WTC11 (cell line): ENCODE measurements around the gene CNST. TPM values are rescaled to one million over a fixed set of nuclear protein-coding genes. Genes with fewer than 3 reads are reported as not detected.
A peak's percentile ranks its signal among the peaks of the same experiment; 100 is the strongest.

Experiments
- ATAC-seq: fragments of 200-7000 bp; cut with Tn5 transposase; 2 replicates; pipeline ENCODE4 v1.10.0; 2021; ENCODE audit warnings: mild to moderate bottlenecking, moderate library complexity
- Bru-seq: library from RNA; stranded (reverse); fragments of 400-500 nt; gene quantifications from one replicate; lab custom pipeline; 2021; lab: Mats Ljungman, UMichigan
- CTCF ChIA-PET: fragments of 300-600 bp; sonication (Branson Sonifier 250); formaldehyde crosslinking; loops from one replicate; lab custom pipeline; 2021; ENCODE audit warnings: antibody characterized with exemption; lab: Charles Lee
- POLR2A ChIA-PET: fragments of 350-600 bp; sonication (Branson Sonifier 250); formaldehyde crosslinking; loops from one replicate; lab custom pipeline; 2021; ENCODE audit warnings: antibody characterized with exemption; lab: Charles Lee
- DNase-seq: peaks from one replicate; pipeline ENCODE4 v3.0.0; 2021; ENCODE audit warnings: low spot score
- H3K27ac Mint-ChIP-seq: 2 replicates; pipeline ENCODE4 v1.8.0; 2021; ENCODE audit warnings: mixed read lengths
- H3K27me3 Mint-ChIP-seq: 2 replicates; pipeline ENCODE4 v1.8.0; 2021; ENCODE audit warnings: low read depth, mild to moderate bottlenecking, moderate library complexity, mixed read lengths
- H3K36me3 Mint-ChIP-seq: 2 replicates; pipeline ENCODE4 v1.8.0; 2021; ENCODE audit warnings: mixed read lengths
- H3K4me1 Mint-ChIP-seq: 2 replicates; pipeline ENCODE4 v1.8.0; 2022; ENCODE audit warnings: mixed read lengths
- H3K4me3 Mint-ChIP-seq: 2 replicates; pipeline ENCODE4 v1.8.0; 2021; ENCODE audit warnings: mild to moderate bottlenecking, moderate library complexity, mixed read lengths
- H3K9me3 Mint-ChIP-seq: 2 replicates; pipeline ENCODE4 v1.8.0; 2021; ENCODE audit warnings: mixed read lengths
- ATF1 ChIP-seq: sonication (generic); formaldehyde crosslinking; IDR thresholded peaks from 2 replicates; pipeline ENCODE4 v1.8.1; 2023; ENCODE audit warnings: mild to moderate bottlenecking, moderate library complexity, missing genetic modification reagents
- CREM ChIP-seq: sonication (generic); formaldehyde crosslinking; IDR thresholded peaks from 2 replicates; pipeline ENCODE4 v1.8.1; 2022; ENCODE audit warnings: mild to moderate bottlenecking, missing genetic modification reagents, moderate library complexity
- FOXJ3 ChIP-seq: sonication (generic); formaldehyde crosslinking; IDR thresholded peaks from 2 replicates; pipeline ENCODE4 v1.9.0; 2021; ENCODE audit warnings: missing genetic modification reagents, mild to moderate bottlenecking, borderline replicate concordance
- FOXP1 ChIP-seq: sonication (generic); formaldehyde crosslinking; IDR thresholded peaks from 2 replicates; pipeline ENCODE4 v1.8.0; 2022; ENCODE audit warnings: missing genetic modification reagents, mild to moderate bottlenecking, moderate library complexity, borderline replicate concordance
- GRHL2 ChIP-seq: fragments of 250-450 bp; sonication (Bioruptor Pico); IDR thresholded peaks from 2 replicates; pipeline ENCODE4 v1.8.0; 2022; ENCODE audit warnings: mild to moderate bottlenecking, moderate library complexity; ENCODE audit not compliant: insufficient replicate concordance, severe bottlenecking
- HMGA2 ChIP-seq: fragments of 250-450 bp; sonication (Bioruptor Pico); IDR thresholded peaks from 2 replicates; pipeline ENCODE4 v1.4.0; 2021; ENCODE audit warnings: mild to moderate bottlenecking, moderate library complexity
- JAZF1 ChIP-seq: fragments of 250-450 bp; sonication (Bioruptor Pico); IDR thresholded peaks from 2 replicates; pipeline ENCODE4 v1.9.0; 2021; ENCODE audit warnings: moderate library complexity, mild to moderate bottlenecking, inconsistent platforms
- JUN ChIP-seq: sonication (generic); formaldehyde crosslinking; IDR thresholded peaks from 2 replicates; pipeline ENCODE4 v1.8.0; 2023; ENCODE audit warnings: mild to moderate bottlenecking, missing genetic modification reagents
- SMAD3 ChIP-seq: sonication (generic); formaldehyde crosslinking; IDR thresholded peaks from 2 replicates; pipeline ENCODE4 v1.8.0; 2022; ENCODE audit warnings: missing genetic modification reagents, mild to moderate bottlenecking, borderline replicate concordance
- USF2 ChIP-seq: sonication (generic); formaldehyde crosslinking; IDR thresholded peaks from 2 replicates; pipeline ENCODE4 v1.8.1; 2023; ENCODE audit warnings: mild to moderate bottlenecking, missing genetic modification reagents, moderate library complexity
- ZNF121 ChIP-seq: sonication (generic); formaldehyde crosslinking; IDR thresholded peaks from 2 replicates; pipeline ENCODE4 v1.8.0; 2023; ENCODE audit warnings: missing genetic modification reagents
- ZNF219 ChIP-seq: sonication (generic); formaldehyde crosslinking; IDR thresholded peaks from 2 replicates; pipeline ENCODE4 v1.8.0; 2023; ENCODE audit warnings: missing genetic modification reagents, mild to moderate bottlenecking, borderline replicate concordance
- ZNF281 ChIP-seq: sonication (generic); formaldehyde crosslinking; IDR thresholded peaks from 2 replicates; pipeline ENCODE4 v1.8.0; 2023; ENCODE audit warnings: mild to moderate bottlenecking, missing genetic modification reagents
- ZNF671 ChIP-seq: fragments of 250-450 bp; sonication (Bioruptor Pico); IDR thresholded peaks from 2 replicates; pipeline ENCODE4 v1.8.0; 2021; ENCODE audit warnings: mild to moderate bottlenecking
- long read RNA-seq, 3 experiments: library from RNA in 1 of 3; library from capped mRNA in 1 of 3; library from polyadenylated mRNA in 1 of 3; unstranded in 2 of 3; stranded (forward) in 1 of 3; transcript quantifications; one replicate each; pipeline ENCODE4 v2.0.0, GENCODE V29; 2021
- total RNA-seq: library from RNA; stranded (reverse); gene quantifications from 3 replicates; pipeline ENCODE4 v1.2.3, GENCODE V29; 2021
- TF ChIP-seq, protein P1 (sequence below): sonication (generic); formaldehyde crosslinking; IDR thresholded peaks from 2 replicates; pipeline ENCODE4 v1.8.1; 2022; ENCODE audit warnings: mild to moderate bottlenecking, moderate library complexity, missing genetic modification reagents
- TF ChIP-seq, protein P2 (sequence below): sonication (generic); formaldehyde crosslinking; IDR thresholded peaks from 2 replicates; pipeline ENCODE4 v1.8.1; 2023; ENCODE audit warnings: mild to moderate bottlenecking, moderate library complexity, missing genetic modification reagents
- TF ChIP-seq, protein P3 (sequence below): sonication (generic); formaldehyde crosslinking; IDR thresholded peaks from 2 replicates; pipeline ENCODE4 v1.8.0; 2023; ENCODE audit warnings: missing genetic modification reagents
- TF ChIP-seq, protein P4 (sequence below): sonication (generic); formaldehyde crosslinking; IDR thresholded peaks from 2 replicates; pipeline ENCODE4 v1.8.1; 2022; ENCODE audit warnings: low read depth, mild to moderate bottlenecking, moderate library complexity, missing genetic modification reagents, borderline replicate concordance
- TF ChIP-seq, protein P5 (sequence below): sonication (generic); formaldehyde crosslinking; IDR thresholded peaks from 2 replicates; pipeline ENCODE4 v1.8.0; 2023; ENCODE audit warnings: missing genetic modification reagents, mild to moderate bottlenecking, borderline replicate concordance

Gene CNST, protein sequence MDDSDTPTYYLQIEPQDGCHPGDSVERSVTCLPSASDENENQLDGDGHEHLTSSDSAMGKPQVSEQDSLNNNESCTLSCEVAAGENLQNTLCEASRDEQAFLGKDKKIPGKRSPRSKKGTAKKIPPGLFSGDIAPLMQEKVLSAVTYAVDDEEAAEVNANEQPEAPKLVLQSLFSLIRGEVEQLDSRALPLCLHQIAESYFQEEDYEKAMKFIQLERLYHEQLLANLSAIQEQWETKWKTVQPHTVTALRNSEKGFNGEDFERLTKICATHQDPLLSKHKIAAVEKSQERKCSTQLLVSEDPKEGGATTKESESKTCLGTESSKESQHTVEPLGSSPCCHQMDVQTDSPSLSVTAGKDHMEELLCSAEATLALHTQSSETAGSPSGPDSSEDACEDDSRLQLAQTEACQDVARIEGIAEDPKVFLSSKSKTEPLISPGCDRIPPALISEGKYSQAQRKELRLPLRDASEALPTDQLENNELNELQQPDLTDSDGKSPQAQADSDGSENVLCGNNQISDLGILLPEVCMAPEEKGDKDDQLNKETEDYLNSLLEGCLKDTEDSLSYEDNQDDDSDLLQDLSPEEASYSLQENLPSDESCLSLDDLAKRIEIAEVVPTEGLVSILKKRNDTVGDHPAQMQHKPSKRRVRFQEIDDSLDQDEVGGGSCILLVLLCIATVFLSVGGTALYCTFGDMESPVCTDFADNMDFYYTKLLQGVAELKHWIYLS
- total RNA-seq (17.2 to 18.4 TPM (median 17.5 TPM) in 3 replicates), Bru-seq, nascent RNA (percentile 68 among the genes with signal in this experiment)
- long read RNA-seq, experiment 1, partial matches to known transcripts = 8 of 9 reads
- long read RNA-seq, experiment 1, other reads (novel, unspliced or antisense) = 1 of 9 reads
- long read RNA-seq, experiment 2, full-length matches to known transcripts = 1 of 18 reads
- long read RNA-seq, experiment 2, partial matches to known transcripts = 7 of 18 reads
- long read RNA-seq, experiment 2, other reads (novel, unspliced or antisense) = 10 of 18 reads
- long read RNA-seq, experiment 3, partial matches to known transcripts = 2 of 4 reads
- long read RNA-seq, experiment 3, other reads (novel, unspliced or antisense) = 2 of 4 reads

DNA sequence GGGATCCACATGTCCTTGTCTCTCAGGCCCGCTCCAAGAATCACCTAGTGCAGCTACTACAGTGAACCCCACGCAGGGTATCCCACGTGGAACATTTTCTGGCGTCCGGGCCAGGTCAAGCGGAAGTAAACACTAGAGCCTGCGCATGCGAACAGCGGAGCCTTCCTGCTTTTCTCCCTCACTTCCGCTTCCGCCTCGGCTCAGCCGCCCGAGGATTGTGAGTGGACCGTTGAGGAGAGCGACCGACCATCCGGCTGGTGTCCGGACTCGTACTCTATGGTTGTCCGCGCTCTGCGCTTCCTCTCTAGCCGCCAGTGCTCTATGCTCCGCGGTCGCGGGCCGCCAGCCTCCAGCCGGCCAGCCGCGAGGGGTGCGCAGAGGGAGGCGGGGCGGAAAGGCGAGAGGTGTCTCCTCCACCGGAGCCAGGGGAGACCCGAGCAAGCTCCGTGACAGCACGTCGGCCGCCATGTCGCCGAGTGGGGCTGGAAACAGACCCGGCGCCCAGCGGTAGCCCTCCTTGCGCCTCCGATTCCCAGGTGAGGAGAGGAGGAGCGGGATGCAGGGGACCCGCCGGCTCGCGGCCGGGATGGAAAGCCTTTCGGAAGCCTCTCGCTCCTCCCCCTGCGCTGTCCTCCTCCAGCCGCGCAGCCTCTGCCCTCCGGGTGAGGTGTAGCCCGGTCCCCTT is at the start of gene CNST, which contains the start of gene TFB2M:
TSS of gene CNST (plus strand) at position 329 of the 685 bp plus-strand sequence. CDS start 25,107 bp downstream, outside the sequence.
TSS of gene TFB2M (minus strand) at position 134 of the 685 bp plus-strand sequence. CDS start at position 11, 123 bp downstream.
- POLR2A ChIA-PET = no interaction called here
- ATAC-seq = peak; percentile 98
- H3K9me3 Mint-ChIP-seq = no peaks in the 10 kb centered on the region
- TF ChIP-seq, protein P1, sequence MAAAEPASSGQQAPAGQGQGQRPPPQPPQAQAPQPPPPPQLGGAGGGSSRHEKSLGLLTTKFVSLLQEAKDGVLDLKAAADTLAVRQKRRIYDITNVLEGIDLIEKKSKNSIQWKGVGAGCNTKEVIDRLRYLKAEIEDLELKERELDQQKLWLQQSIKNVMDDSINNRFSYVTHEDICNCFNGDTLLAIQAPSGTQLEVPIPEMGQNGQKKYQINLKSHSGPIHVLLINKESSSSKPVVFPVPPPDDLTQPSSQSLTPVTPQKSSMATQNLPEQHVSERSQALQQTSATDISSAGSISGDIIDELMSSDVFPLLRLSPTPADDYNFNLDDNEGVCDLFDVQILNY (CRISPR knock-in tag) = peak; percentile 82
- TF ChIP-seq FOXP1 (peak; percentile 81), JUN (no peak), GRHL2 (CRISPR knock-in tag) (no peak), JAZF1 (CRISPR knock-in tag) (no peak), FOXJ3 (no peak), ZNF281 (CRISPR knock-in tag) (no peak), ZNF671 (no peak), HMGA2 (no peak), CREM (CRISPR knock-in tag) (peak; percentile 53), ATF1 (CRISPR knock-in tag) (peak; percentile 30; the same call in 1 of the 2 replicates), ZNF219 (CRISPR knock-in tag) (no peak), ZNF121 (CRISPR knock-in tag) (no peak), SMAD3 (CRISPR knock-in tag) (0 out of 2 replicates have a peak, but pooled peaks have one; percentile 62), USF2 (CRISPR knock-in tag) (no peak)
- TF ChIP-seq, protein P2, sequence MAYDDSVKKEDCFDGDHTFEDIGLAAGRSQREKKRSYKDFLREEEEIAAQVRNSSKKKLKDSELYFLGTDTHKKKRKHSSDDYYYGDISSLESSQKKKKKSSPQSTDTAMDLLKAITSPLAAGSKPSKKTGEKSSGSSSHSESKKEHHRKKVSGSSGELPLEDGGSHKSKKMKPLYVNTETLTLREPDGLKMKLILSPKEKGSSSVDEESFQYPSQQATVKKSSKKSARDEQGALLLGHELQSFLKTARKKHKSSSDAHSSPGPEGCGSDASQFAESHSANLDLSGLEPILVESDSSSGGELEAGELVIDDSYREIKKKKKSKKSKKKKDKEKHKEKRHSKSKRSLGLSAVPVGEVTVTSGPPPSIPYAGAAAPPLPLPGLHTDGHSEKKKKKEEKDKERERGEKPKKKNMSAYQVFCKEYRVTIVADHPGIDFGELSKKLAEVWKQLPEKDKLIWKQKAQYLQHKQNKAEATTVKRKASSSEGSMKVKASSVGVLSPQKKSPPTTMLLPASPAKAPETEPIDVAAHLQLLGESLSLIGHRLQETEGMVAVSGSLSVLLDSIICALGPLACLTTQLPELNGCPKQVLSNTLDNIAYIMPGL (CRISPR knock-in tag) = peak; percentile 89
- TF ChIP-seq, protein P3, sequence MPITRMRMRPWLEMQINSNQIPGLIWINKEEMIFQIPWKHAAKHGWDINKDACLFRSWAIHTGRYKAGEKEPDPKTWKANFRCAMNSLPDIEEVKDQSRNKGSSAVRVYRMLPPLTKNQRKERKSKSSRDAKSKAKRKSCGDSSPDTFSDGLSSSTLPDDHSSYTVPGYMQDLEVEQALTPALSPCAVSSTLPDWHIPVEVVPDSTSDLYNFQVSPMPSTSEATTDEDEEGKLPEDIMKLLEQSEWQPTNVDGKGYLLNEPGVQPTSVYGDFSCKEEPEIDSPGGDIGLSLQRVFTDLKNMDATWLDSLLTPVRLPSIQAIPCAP (CRISPR knock-in tag) = peak; percentile 73; the same call in 1 of the 2 replicates
- TF ChIP-seq, protein P4, sequence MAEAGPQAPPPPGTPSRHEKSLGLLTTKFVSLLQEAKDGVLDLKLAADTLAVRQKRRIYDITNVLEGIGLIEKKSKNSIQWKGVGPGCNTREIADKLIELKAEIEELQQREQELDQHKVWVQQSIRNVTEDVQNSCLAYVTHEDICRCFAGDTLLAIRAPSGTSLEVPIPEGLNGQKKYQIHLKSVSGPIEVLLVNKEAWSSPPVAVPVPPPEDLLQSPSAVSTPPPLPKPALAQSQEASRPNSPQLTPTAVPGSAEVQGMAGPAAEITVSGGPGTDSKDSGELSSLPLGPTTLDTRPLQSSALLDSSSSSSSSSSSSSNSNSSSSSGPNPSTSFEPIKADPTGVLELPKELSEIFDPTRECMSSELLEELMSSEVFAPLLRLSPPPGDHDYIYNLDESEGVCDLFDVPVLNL (CRISPR knock-in tag) = no peak
- TF ChIP-seq, protein P5, sequence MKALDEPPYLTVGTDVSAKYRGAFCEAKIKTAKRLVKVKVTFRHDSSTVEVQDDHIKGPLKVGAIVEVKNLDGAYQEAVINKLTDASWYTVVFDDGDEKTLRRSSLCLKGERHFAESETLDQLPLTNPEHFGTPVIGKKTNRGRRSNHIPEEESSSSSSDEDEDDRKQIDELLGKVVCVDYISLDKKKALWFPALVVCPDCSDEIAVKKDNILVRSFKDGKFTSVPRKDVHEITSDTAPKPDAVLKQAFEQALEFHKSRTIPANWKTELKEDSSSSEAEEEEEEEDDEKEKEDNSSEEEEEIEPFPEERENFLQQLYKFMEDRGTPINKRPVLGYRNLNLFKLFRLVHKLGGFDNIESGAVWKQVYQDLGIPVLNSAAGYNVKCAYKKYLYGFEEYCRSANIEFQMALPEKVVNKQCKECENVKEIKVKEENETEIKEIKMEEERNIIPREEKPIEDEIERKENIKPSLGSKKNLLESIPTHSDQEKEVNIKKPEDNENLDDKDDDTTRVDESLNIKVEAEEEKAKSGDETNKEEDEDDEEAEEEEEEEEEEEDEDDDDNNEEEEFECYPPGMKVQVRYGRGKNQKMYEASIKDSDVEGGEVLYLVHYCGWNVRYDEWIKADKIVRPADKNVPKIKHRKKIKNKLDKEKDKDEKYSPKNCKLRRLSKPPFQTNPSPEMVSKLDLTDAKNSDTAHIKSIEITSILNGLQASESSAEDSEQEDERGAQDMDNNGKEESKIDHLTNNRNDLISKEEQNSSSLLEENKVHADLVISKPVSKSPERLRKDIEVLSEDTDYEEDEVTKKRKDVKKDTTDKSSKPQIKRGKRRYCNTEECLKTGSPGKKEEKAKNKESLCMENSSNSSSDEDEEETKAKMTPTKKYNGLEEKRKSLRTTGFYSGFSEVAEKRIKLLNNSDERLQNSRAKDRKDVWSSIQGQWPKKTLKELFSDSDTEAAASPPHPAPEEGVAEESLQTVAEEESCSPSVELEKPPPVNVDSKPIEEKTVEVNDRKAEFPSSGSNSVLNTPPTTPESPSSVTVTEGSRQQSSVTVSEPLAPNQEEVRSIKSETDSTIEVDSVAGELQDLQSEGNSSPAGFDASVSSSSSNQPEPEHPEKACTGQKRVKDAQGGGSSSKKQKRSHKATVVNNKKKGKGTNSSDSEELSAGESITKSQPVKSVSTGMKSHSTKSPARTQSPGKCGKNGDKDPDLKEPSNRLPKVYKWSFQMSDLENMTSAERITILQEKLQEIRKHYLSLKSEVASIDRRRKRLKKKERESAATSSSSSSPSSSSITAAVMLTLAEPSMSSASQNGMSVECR = peak; percentile 71; the same call in 1 of the 2 replicates

More for the DNA sequence above, at the start of gene CNST, which contains the start of gene TFB2M:
- DNase-seq = peak; percentile 97
- no peaks in the 10 kb centered on the region for H3K27me3 Mint-ChIP-seq
- peaks cover 14% of the 10 kb centered on the region for H3K4me1 Mint-ChIP-seq
- H3K27ac Mint-ChIP-seq = peak within 1 kb of the TSS; percentile 96
- H3K4me3 Mint-ChIP-seq = peak within 1 kb of the TSS; percentile 98
- peaks cover 6% of the 10 kb centered on the region; the same call in 1 of the 2 replicates for H3K36me3 Mint-ChIP-seq
- CTCF ChIA-PET = interaction anchor here (1.0 kb wide), 1 partner anchor 123 kb away, joined by 4 read pairs; no protein-coding TSS in a partner anchor
